B cell (primary cell): ENCODE data around the gene HOXA3. TPM values are rescaled to one million over a fixed set of nuclear protein-coding genes. Genes with fewer than 3 reads are reported as not detected.

Source experiments
- ATAC-seq: fragments of 200-7000 bp; cut with Tn5 transposase; one replicate; pipeline ENCODE4 v1.10.0; 2021; ENCODE audit warnings: low read depth, mild to moderate bottlenecking, moderate number of reproducible peaks, moderate library complexity
- CTCF ChIA-PET: fragments of 350-600 bp; sonication (Branson Sonifier 250); formaldehyde crosslinking; loops from one replicate; lab custom pipeline; 2021; ENCODE audit warnings: antibody characterized with exemption, inconsistent platforms; lab: Charles Lee
- POLR2A ChIA-PET: fragments of 350-600 bp; sonication (Branson Sonifier 250); formaldehyde crosslinking; loops from one replicate; lab custom pipeline; 2021; ENCODE audit warnings: antibody characterized with exemption; lab: Charles Lee
- DNase-seq: peaks from one replicate; pipeline ENCODE4 v3.0.0; 2013
- H2AFZ ChIP-seq: 2 replicates; pipeline ENCODE4 v1.6.1; 2012; ENCODE audit warnings: mild to moderate bottlenecking, low read depth, low read length; ENCODE audit not compliant: insufficient read depth, poor library complexity, severe bottlenecking
- H3K27ac ChIP-seq, 2 donors: 1 replicate in 1 of 2; 2 replicates in 1 of 2; pipeline ENCODE4 v1.5.1; 2012 to 2013; ENCODE audit warnings: low read length in 2 of 2, mild to moderate bottlenecking in 2 of 2, moderate library complexity in 1 of 2
- H3K27me3 ChIP-seq, 4 experiments: fragments of 200-600 bp in 1 of 4; sonication (generic) in 1 of 4; replicated peaks in 1 of 4; 1 replicate in 2 of 4; 2 replicates in 2 of 4; pipeline versions ENCODE4 v1.6.1 to v1.7.0; 2013 to 2016; ENCODE audit warnings: low read length in 3 of 4, mild to moderate bottlenecking in 2 of 4, mixed read lengths in 1 of 4, moderate library complexity in 1 of 4; ENCODE audit not compliant: insufficient read depth in 4 of 4, control insufficient read depth in 3 of 4; ENCODE audit errors: control extremely low read depth in 1 of 4
- H3K36me3 ChIP-seq, 2 experiments: replicated peaks in 1 of 2; 1 replicate in 1 of 2; 2 replicates in 1 of 2; pipeline versions ENCODE4 v1.6.1 to v1.7.1; 2013; ENCODE audit warnings: low read length in 1 of 2; ENCODE audit not compliant: insufficient read depth in 2 of 2, control insufficient read depth in 1 of 2; ENCODE audit errors: control extremely low read depth in 1 of 2, extremely low read depth in 1 of 2
- H3K4me1 ChIP-seq, 2 donors: fragments of 200-600 bp in 1 of 2; sonication (generic) in 1 of 2; 1 replicate in 1 of 2; 2 replicates in 1 of 2; pipeline versions ENCODE4 v1.5.1 to v1.6.1; 2013 to 2017; ENCODE audit warnings: low read length in 2 of 2; ENCODE audit not compliant: control insufficient read depth in 2 of 2, insufficient read depth in 2 of 2
- H3K4me2 ChIP-seq: replicated peaks from 2 replicates; pipeline ENCODE3; 2012; ENCODE audit warnings: mild to moderate bottlenecking, low read depth, low read length; ENCODE audit not compliant: poor library complexity, severe bottlenecking
- H3K4me3 ChIP-seq, 5 experiments: fragments of 200-600 bp in 1 of 5; sonication (generic) in 1 of 5; 1 replicate in 3 of 5; 2 replicates in 2 of 5; pipeline versions ENCODE4 v1.5.1 to v1.7.0; 2011 to 2016; ENCODE audit warnings: low read length in 4 of 5, mild to moderate bottlenecking in 4 of 5, low read depth in 2 of 5, control low read depth in 1 of 5, moderate library complexity in 1 of 5; ENCODE audit not compliant: insufficient read depth in 1 of 5; ENCODE audit errors: control extremely low read depth in 1 of 5, extremely low read depth in 1 of 5
- H3K79me2 ChIP-seq: fragments of 200-600 bp; sonication (generic); one replicate; pipeline ENCODE4 v1.6.0; 2016; ENCODE audit warnings: low read length; ENCODE audit not compliant: control insufficient read depth, insufficient read depth
- H3K9ac ChIP-seq: fragments of 200-600 bp; sonication (generic); 2 replicates; pipeline ENCODE4 v1.6.1; 2017; ENCODE audit warnings: mild to moderate bottlenecking, low read length, moderate library complexity
- H3K9me3 ChIP-seq, 3 donors: one replicate each; pipeline versions ENCODE4 v1.6.1 to v1.7.1; 2013; ENCODE audit warnings: low read length in 2 of 3; ENCODE audit not compliant: control insufficient read depth in 2 of 3, insufficient read depth in 1 of 3; ENCODE audit errors: control extremely low read depth in 1 of 3
- H4K20me1 ChIP-seq: 2 replicates; pipeline ENCODE4 v1.6.0; 2012; ENCODE audit warnings: mild to moderate bottlenecking, low read length; ENCODE audit not compliant: insufficient read depth, control insufficient read depth, poor library complexity, severe bottlenecking
- H3K27ac Mint-ChIP-seq: one replicate; pipeline ENCODE4 v1.8.0; 2021; ENCODE audit warnings: mixed read lengths
- H3K27me3 Mint-ChIP-seq: one replicate; pipeline ENCODE4 v1.8.0; 2021; ENCODE audit warnings: mixed read lengths
- H3K4me1 Mint-ChIP-seq: one replicate; pipeline ENCODE4 v1.8.0; 2021; ENCODE audit warnings: mixed read lengths
- H3K4me3 Mint-ChIP-seq: one replicate; pipeline ENCODE4 v1.8.0; 2021; ENCODE audit warnings: mixed read lengths
- H3K9me3 Mint-ChIP-seq: one replicate; pipeline ENCODE4 v1.8.0; 2022; ENCODE audit warnings: mixed read lengths; ENCODE audit not compliant: insufficient read depth
- CTCF ChIP-seq: fragments of 200-600 bp; IDR thresholded peaks from one replicate; pipeline ENCODE4 v1.8.0; 2022; ENCODE audit warnings: antibody characterized with exemption, mild to moderate bottlenecking
- EZH2 ChIP-seq: IDR thresholded peaks from 2 replicates; pipeline ENCODE4 v1.6.1; 2012; ENCODE audit warnings: borderline replicate concordance, low read depth, mild to moderate bottlenecking, moderate library complexity, low read length; ENCODE audit not compliant: insufficient read depth, poor library complexity, severe bottlenecking
- WGBS: methylation state at CpG from one replicate; pipeline ENCODE4 v1.1.5; 2013; ENCODE audit warnings: missing lambda C conversion rate; ENCODE audit not compliant: insufficient coverage; 5-methylcytosine and 5-hydroxymethylcytosine counted together
- intact Hi-C: fragments of 100-400 bp; cut with micrococcal nuclease; formaldehyde crosslinking; loops from one replicate; pipeline ENCODE4 v1.10.0; 2022
- polyA plus RNA-seq: library from polyadenylated mRNA; depleted of rRNA; stranded (reverse); fragments of >200 nt; gene quantifications from 2 replicates; pipeline ENCODE4 v1.2.3, GENCODE V29; 2012
- total RNA-seq, 2 donors: library from RNA; stranded (reverse); fragments of 120-200 nt in 1 of 2; gene quantifications; 1 replicate in 1 of 2; 2 replicates in 1 of 2; pipeline versions ENCODE4 v1.2.3 to v1.2.4, GENCODE V29; 2013 to 2022

The HOXA3 gene
- total and polyA plus RNA-seq, 2 donors (not counting 1 experiment from before 2014, with no cell fraction given): 0.07 TPM; not detected in 1

- no peak for ATAC-seq
- Mint-ChIP-seq H3K27me3 (peaks cover 61% of the 10 kb centered on the region), H3K4me3 (no peak overlapping the region), H3K27ac (no peak overlapping the region), H3K4me1 (peaks cover 18% of the 10 kb centered on the region), H3K9me3 (no peaks in the 10 kb centered on the region)
- H4K20me1 ChIP-seq: no peaks in the 10 kb centered on the region
- no peak overlapping the region for H3K4me3 ChIP-seq
- CTCF ChIA-PET: interaction anchor here (1.7 kb wide), 1 partner anchor 57 kb away, joined by 4 read pairs; no protein-coding TSS in a partner anchor
- peaks cover 0 to 54% (median 47%) of the 10 kb centered on the region in 4 experiments for H3K27me3 ChIP-seq
- DNase-seq: no peak
- H2AFZ ChIP-seq: no peak overlapping the region
- H3K4me2 ChIP-seq: no peak overlapping the region
- H3K4me1 ChIP-seq: peaks cover 13 to 19% of the 10 kb centered on the region in 2 donors
- peaks cover 0 to 31% (median 0%) of the 10 kb centered on the region in 3 donors for H3K9me3 ChIP-seq
- no peak overlapping the region for H3K27ac ChIP-seq
- intact Hi-C loops: no loop called here
- WGBS: 94% methylated on average over 4 of the region's 13 CpGs
- no peaks in the 10 kb centered on the region for H3K79me2 ChIP-seq
- no peak overlapping the region for H3K9ac ChIP-seq
- POLR2A ChIA-PET: no interaction called here
- H3K36me3 ChIP-seq: no peaks in the 10 kb centered on the region
- TF ChIP-seq CTCF (no peak), EZH2 (no peak)
These were observed 47.9 kb downstream of the HOXA3 start for GRCh38 chr7:27104341-27105058.

GRCh38 chr7:27103489-27104226 lies 48.7 kb downstream of the HOXA3 start:
- H3K4me1 ChIP-seq: peaks cover 18 to 25% of the 10 kb centered on the region in 2 donors
- no peak overlapping the region for H3K27ac ChIP-seq
- H4K20me1 ChIP-seq: peaks cover 2% of the 10 kb centered on the region
- H3K9ac ChIP-seq: no peak overlapping the region
- peaks cover 69% of the 10 kb centered on the region for H3K27me3 Mint-ChIP-seq
- no peak for DNase-seq
- no peaks in the 10 kb centered on the region for H3K79me2 ChIP-seq
- 58% methylated on average over 23 of the region's 35 CpGs for WGBS
- H3K4me1 Mint-ChIP-seq: peaks cover 26% of the 10 kb centered on the region
- ATAC-seq: no peak
- no peak overlapping the region for H3K4me3 ChIP-seq
- H3K36me3 ChIP-seq: no peaks in the 10 kb centered on the region
- intact Hi-C loops: no loop called here
- no peaks in the 10 kb centered on the region for H3K9me3 Mint-ChIP-seq
- H3K4me3 Mint-ChIP-seq: no peak overlapping the region
- peaks cover 0 to 36% (median 0%) of the 10 kb centered on the region in 3 donors for H3K9me3 ChIP-seq
- no peak overlapping the region for H3K4me2 ChIP-seq
- POLR2A ChIA-PET: no interaction called here
- no peak overlapping the region for H2AFZ ChIP-seq
- peaks cover 0 to 62% (median 55%) of the 10 kb centered on the region in 4 experiments for H3K27me3 ChIP-seq
- H3K27ac Mint-ChIP-seq: no peak overlapping the region
- CTCF ChIA-PET: no interaction called here
- TF ChIP-seq CTCF (no peak), EZH2 (no peak)
